ENCODE measurements around the gene MXRA7.
A peak's percentile ranks its signal among the peaks of the same experiment; 100 is the strongest.
"Not testable (repeated sequence)": the region's sequence is repeated elsewhere in the genome, so short reads cannot be mapped to it uniquely, and the experiment has no call there.

The MXRA7 gene

DNA sequence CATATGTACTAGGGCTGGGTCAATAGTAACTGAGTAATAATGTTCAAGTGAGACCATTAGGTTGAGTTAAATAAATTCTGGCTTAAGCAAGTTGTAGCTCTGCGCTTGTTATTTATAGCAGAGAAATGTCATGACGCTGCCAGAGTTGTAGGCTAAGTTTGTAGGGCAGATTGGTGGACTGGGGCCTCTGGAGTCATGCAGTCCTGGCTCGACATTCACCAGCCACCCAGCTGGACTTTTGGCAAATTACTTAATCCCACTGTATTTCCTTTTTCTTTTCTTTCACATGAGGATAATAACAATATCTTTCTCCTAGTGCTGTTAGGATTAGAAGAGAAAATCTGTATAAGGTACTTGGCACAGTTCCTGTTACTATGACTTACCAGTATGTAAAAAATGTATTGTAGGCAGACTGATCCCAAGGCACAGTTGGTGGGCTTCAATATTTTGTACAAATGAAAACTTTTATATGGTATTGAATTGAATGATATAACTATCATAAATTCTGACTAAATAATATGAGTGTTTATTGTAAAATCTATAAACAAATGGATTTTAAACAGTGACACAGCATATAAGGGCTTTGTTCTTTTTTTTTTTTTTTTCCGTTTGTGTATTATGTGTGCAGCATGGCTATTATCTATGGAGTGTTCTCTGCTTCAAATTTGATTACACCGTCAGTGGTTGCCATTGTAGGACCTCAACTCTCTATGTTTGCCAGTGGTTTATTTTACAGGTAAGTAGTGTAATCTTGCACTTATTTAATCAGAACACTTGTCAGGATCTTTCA is 29.8 kb upstream of the MXRA7 start:
- Histone ChIP-seq H4K91ac (ENCODE audit: low read depth, low read length, poor library complexity) (no peak overlapping the region), H3K18ac (ENCODE audit: low read length) (no peak overlapping the region), H2BK120ac (ENCODE audit: low read depth, low read length) (no peak overlapping the region), H3K9ac (ENCODE audit: low read depth, low read length, poor library complexity) (no peak overlapping the region), H3K9me3 (replicated peaks in 1 of 2; ENCODE audit: control insufficient read depth in 2 of 2, insufficient read depth in 1 of 2, low read depth in 1 of 2, low read length in 2 of 2) (no peaks in the 10 kb centered on the region), H3K36me3 (replicated peaks in 1 of 2; ENCODE audit: control insufficient read depth in 2 of 2, insufficient read depth in 2 of 2, low read length in 2 of 2) (peaks cover 13 to 51% of the 10 kb centered on the region in 2 donors), H2AFZ (ENCODE audit: low read length) (no peak overlapping the region), H3K79me1 (ENCODE audit: low read depth, low read length) (peaks cover 5% of the 10 kb centered on the region), H2BK12ac (ENCODE audit: low read length) (no peak overlapping the region), H3K4me1 (ENCODE audit: control insufficient read depth in 2 of 2, insufficient read depth in 1 of 2, low read depth in 1 of 2, low read length in 2 of 2) (peaks cover 2 to 7% of the 10 kb centered on the region in 2 donors), H2BK5ac (ENCODE audit: low read length) (no peak overlapping the region), H3K4me3 (ENCODE audit: low read length in 2 of 2) (no peak overlapping the region), H3K27me3 (ENCODE audit: control insufficient read depth in 3 of 3, insufficient read depth in 3 of 3, low read depth in 1 of 3, low read length in 3 of 3) (no peaks in the 10 kb centered on the region), H3K23ac (ENCODE audit: low read depth, low read length, poor library complexity) (no peak overlapping the region), H2AK5ac (ENCODE audit: low read depth, low read length) (no peak overlapping the region), H3K14ac (ENCODE audit: low read length) (no peak overlapping the region), H2BK15ac (ENCODE audit: low read length) (no peak overlapping the region), H4K8ac (ENCODE audit: low read depth, low read length) (no peak overlapping the region), H3K4ac (ENCODE audit: low read length) (no peak overlapping the region), H3K27ac (replicated peaks; ENCODE audit: low read length) (no peak overlapping the region), H3K4me2 (ENCODE audit: insufficient read depth, low read length, poor library complexity, severe bottlenecking) (no peak overlapping the region)
- no CpG with 5 or more reads among the region's 5 CpGs for WGBS, 2 donors (ENCODE audit: extremely low coverage in 2 of 2, insufficient read length in 2 of 2, insufficient replicate concordance in 1 of 2)
- no peak for DNase-seq (ENCODE audit: low spot score)

DNA sequence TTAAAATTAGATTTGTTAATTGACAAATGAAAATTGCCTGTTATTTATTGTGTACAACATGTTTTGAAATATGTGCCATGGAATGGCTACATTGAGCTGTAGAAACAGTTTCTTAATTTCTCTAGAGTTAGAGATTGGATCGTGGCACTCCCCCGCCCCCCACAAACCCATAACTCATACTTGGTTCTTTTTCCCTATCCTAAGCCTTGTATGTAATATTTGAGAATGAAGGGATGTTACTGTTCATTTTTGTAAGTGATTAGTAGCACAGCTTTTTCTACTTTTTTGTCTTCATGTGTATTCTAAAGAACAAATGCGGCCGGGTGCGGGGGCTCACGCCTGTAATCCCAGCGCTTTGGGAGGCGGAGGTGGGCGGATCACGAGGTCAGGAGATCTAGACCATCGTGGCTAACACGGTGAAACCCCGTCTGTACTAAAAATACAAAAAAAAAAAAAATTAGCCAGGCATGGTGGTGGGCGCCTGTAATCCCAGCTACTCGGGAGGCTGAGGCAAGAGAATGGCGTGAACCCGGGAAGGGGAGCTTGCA is 28.9 kb upstream of the MXRA7 start:
- not testable (repeated sequence) for H3K4ac ChIP-seq (ENCODE audit: low read length); H3K14ac ChIP-seq (ENCODE audit: low read length); H4K91ac ChIP-seq (ENCODE audit: low read depth, low read length, poor library complexity); H2BK5ac ChIP-seq (ENCODE audit: low read length); H2BK15ac ChIP-seq (ENCODE audit: low read length); H3K18ac ChIP-seq (ENCODE audit: low read length); H2AK5ac ChIP-seq (ENCODE audit: low read depth, low read length); H4K8ac ChIP-seq (ENCODE audit: low read depth, low read length); H3K27ac ChIP-seq (replicated peaks; ENCODE audit: low read length); H3K79me1 ChIP-seq (ENCODE audit: low read depth, low read length); H3K23ac ChIP-seq (ENCODE audit: low read depth, low read length, poor library complexity); H2BK12ac ChIP-seq (ENCODE audit: low read length); H3K4me3 ChIP-seq (ENCODE audit: low read length in 2 of 2); H3K27me3 ChIP-seq (ENCODE audit: control insufficient read depth in 3 of 3, insufficient read depth in 3 of 3, low read depth in 1 of 3, low read length in 3 of 3); H2AFZ ChIP-seq (ENCODE audit: low read length); H3K9ac ChIP-seq (ENCODE audit: low read depth, low read length, poor library complexity); H2BK120ac ChIP-seq (ENCODE audit: low read depth, low read length); H3K9me3 ChIP-seq (replicated peaks in 1 of 2; ENCODE audit: control insufficient read depth in 2 of 2, insufficient read depth in 1 of 2, low read depth in 1 of 2, low read length in 2 of 2); DNase-seq (ENCODE audit: low spot score); H3K4me2 ChIP-seq (ENCODE audit: insufficient read depth, low read length, poor library complexity, severe bottlenecking)
- H3K36me3 ChIP-seq (replicated peaks in 1 of 2; ENCODE audit: control insufficient read depth in 2 of 2, insufficient read depth in 2 of 2, low read length in 2 of 2), result peaks cover 10 to 51% of the 10 kb centered on the region in 2 donors
- no CpG with 5 or more reads among the region's 17 CpGs for WGBS, 2 donors (ENCODE audit: extremely low coverage in 2 of 2, insufficient read length in 2 of 2, insufficient replicate concordance in 1 of 2)
- peaks cover 3 to 11% of the 10 kb centered on the region in 2 donors for H3K4me1 ChIP-seq (ENCODE audit: control insufficient read depth in 2 of 2, insufficient read depth in 1 of 2, low read depth in 1 of 2, low read length in 2 of 2)

DNA sequence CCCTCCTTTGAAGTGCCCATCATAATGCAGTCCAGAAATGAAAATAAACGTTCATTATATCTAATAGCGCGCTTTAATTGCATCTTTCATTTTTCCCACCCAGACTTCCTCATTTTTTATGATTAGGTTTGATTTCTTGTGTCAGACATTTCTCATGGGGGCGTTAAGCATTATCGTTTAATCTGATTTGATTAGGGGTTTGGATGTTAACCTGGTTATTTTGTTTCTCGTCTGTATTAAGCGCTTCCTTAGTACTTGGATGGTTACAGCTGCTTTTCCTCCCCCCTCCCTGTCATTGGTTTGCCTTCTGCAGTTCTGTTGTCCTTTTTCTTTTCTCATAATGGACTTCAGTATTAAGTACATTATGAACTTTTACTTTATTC is 27.7 kb upstream of the MXRA7 start:
- Histone ChIP-seq H2AK5ac (ENCODE audit: low read depth, low read length) (no peak overlapping the region), H3K27me3 (ENCODE audit: control insufficient read depth in 3 of 3, insufficient read depth in 3 of 3, low read depth in 1 of 3, low read length in 3 of 3) (no peaks in the 10 kb centered on the region), H4K8ac (ENCODE audit: low read depth, low read length) (no peak overlapping the region), H2AFZ (ENCODE audit: low read length) (peak overlapping the region; percentile 86), H3K36me3 (replicated peaks in 1 of 2; ENCODE audit: control insufficient read depth in 2 of 2, insufficient read depth in 2 of 2, low read length in 2 of 2) (peaks cover 12 to 53% of the 10 kb centered on the region in 2 donors), H3K14ac (ENCODE audit: low read length) (no peak overlapping the region), H2BK5ac (ENCODE audit: low read length) (peak overlapping the region; percentile 96), H4K91ac (ENCODE audit: low read depth, low read length, poor library complexity) (no peak overlapping the region), H3K79me1 (ENCODE audit: low read depth, low read length) (peaks cover 5% of the 10 kb centered on the region), H3K4me3 (ENCODE audit: low read length in 2 of 2) (peak overlapping the region; percentile 67 to 78), H2BK15ac (ENCODE audit: low read length) (no peak overlapping the region), H3K4me1 (ENCODE audit: control insufficient read depth in 2 of 2, insufficient read depth in 1 of 2, low read depth in 1 of 2, low read length in 2 of 2) (peaks cover 8 to 23% of the 10 kb centered on the region in 2 donors), H3K4ac (ENCODE audit: low read length) (no peak overlapping the region), H3K23ac (ENCODE audit: low read depth, low read length, poor library complexity) (no peak overlapping the region), H3K18ac (ENCODE audit: low read length) (no peak overlapping the region), H2BK12ac (ENCODE audit: low read length) (no peak overlapping the region), H3K9me3 (replicated peaks in 1 of 2; ENCODE audit: control insufficient read depth in 2 of 2, insufficient read depth in 1 of 2, low read depth in 1 of 2, low read length in 2 of 2) (no peaks in the 10 kb centered on the region), H3K4me2 (ENCODE audit: insufficient read depth, low read length, poor library complexity, severe bottlenecking) (peak overlapping the region; percentile 53), H3K9ac (ENCODE audit: low read depth, low read length, poor library complexity) (no peak overlapping the region), H2BK120ac (ENCODE audit: low read depth, low read length) (no peak overlapping the region), H3K27ac (replicated peaks; ENCODE audit: low read length) (no peak overlapping the region)
- WGBS, 2 donors (ENCODE audit: extremely low coverage in 2 of 2, insufficient read length in 2 of 2, insufficient replicate concordance in 1 of 2), result no CpG with 5 or more reads among the region's 7 CpGs
- no peak for DNase-seq (ENCODE audit: low spot score)

DNA sequence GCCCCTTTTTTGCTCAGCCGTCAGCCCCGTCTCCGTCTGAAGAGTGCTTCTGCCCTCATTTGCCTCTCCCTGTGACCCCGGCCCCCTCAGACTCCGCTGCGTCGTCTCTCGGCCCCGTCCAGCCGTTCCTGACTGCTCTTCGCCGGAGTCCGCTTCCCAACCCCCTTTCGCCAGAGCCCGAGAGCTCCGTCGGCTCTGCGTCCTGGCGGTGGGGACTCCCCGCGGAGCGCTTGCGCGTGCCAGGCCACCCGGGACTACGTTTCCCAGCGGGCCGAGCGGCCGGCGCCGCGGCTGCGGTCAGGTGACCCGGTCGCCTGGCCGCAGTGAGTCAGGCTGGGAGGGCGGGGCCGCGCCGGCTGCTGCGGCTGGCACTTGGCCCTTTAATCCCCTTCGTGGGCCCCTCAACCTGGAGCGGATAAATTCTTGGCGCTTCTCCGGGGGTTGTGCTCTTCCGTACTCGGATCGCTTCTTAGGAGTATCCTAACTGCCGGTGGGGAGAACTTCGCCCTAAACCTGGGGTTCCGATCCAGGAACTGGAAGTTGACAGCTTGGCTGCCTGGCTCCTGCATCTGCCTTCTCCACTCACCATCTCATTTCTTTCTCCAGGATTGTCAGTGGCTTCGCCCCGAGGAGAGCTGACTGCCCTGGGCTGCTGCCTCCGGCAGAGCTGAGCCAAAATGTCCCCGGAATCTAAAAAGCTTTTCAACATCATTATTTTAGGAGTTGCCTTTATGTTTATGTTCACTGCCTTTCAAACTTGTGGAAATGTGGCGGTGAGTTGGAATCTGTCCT is 27.1 kb upstream of the MXRA7 start, which contains the start of gene MFSD11:
Gene MFSD11, plus strand, starts transcription at position 444 of the 792 bp plus-strand sequence. Its CDS starts 234 bp downstream, at position 678.
- H2BK15ac ChIP-seq (ENCODE audit: low read length), result peak within 1 kb of the TSS; percentile 97
- WGBS, 2 donors (ENCODE audit: extremely low coverage in 2 of 2, insufficient read length in 2 of 2, insufficient replicate concordance in 1 of 2), result no CpG with 5 or more reads among the region's 57 CpGs

More for the DNA sequence above, 27.1 kb upstream of the MXRA7 start, which contains the start of gene MFSD11:
- Histone ChIP-seq H3K79me1 (ENCODE audit: low read depth, low read length) (peaks cover 5% of the 10 kb centered on the region), H4K8ac (ENCODE audit: low read depth, low read length) (peak within 1 kb of the TSS; percentile 98), H2BK12ac (ENCODE audit: low read length) (peak within 1 kb of the TSS; percentile 80), H2BK120ac (ENCODE audit: low read depth, low read length) (peak within 1 kb of the TSS; percentile 51), H3K9me3 (replicated peaks in 1 of 2; ENCODE audit: control insufficient read depth in 2 of 2, insufficient read depth in 1 of 2, low read depth in 1 of 2, low read length in 2 of 2) (no peaks in the 10 kb centered on the region), H3K27ac (replicated peaks; ENCODE audit: low read length) (peak within 1 kb of the TSS; percentile 99), H3K4me1 (ENCODE audit: control insufficient read depth in 2 of 2, insufficient read depth in 1 of 2, low read depth in 1 of 2, low read length in 2 of 2) (peaks cover 8 to 29% of the 10 kb centered on the region in 2 donors), H2AK5ac (ENCODE audit: low read depth, low read length) (peak within 1 kb of the TSS; percentile 100), H4K91ac (ENCODE audit: low read depth, low read length, poor library complexity) (peak within 1 kb of the TSS; percentile 92), H3K27me3 (ENCODE audit: control insufficient read depth in 3 of 3, insufficient read depth in 3 of 3, low read depth in 1 of 3, low read length in 3 of 3) (no peaks in the 10 kb centered on the region), H3K4me2 (ENCODE audit: insufficient read depth, low read length, poor library complexity, severe bottlenecking) (peak within 1 kb of the TSS; percentile 69), H3K14ac (ENCODE audit: low read length) (peak within 1 kb of the TSS; percentile 99), H3K4ac (ENCODE audit: low read length) (peak within 1 kb of the TSS; percentile 100), H2AFZ (ENCODE audit: low read length) (peak within 1 kb of the TSS; percentile 86), H3K4me3 (ENCODE audit: low read length in 2 of 2) (peak within 1 kb of the TSS; percentile 89 to 100), H3K36me3 (replicated peaks in 1 of 2; ENCODE audit: control insufficient read depth in 2 of 2, insufficient read depth in 2 of 2, low read length in 2 of 2) (peaks cover 15 to 53% of the 10 kb centered on the region in 2 donors), H3K18ac (ENCODE audit: low read length) (peak within 1 kb of the TSS; percentile 100), H3K9ac (ENCODE audit: low read depth, low read length, poor library complexity) (peak within 1 kb of the TSS; percentile 100), H3K23ac (ENCODE audit: low read depth, low read length, poor library complexity) (peak within 1 kb of the TSS; percentile 100), H2BK5ac (ENCODE audit: low read length) (peak within 1 kb of the TSS; percentile 96)
- peak; percentile 96 for DNase-seq (ENCODE audit: low spot score)
